Ishikawa (cell line): ENCODE data around the gene CUL9.

Source experiments
- EP300 ChIP-seq: IDR thresholded peaks from 2 replicates; pipeline ENCODE4 v1.6.1; 2012; ENCODE audit warnings: borderline replicate concordance
- TAF1 ChIP-seq: IDR thresholded peaks from 2 replicates; pipeline ENCODE4 v1.6.1; 2012; ENCODE audit warnings: low read depth, mild to moderate bottlenecking
- TCF12 ChIP-seq: IDR thresholded peaks from 2 replicates; pipeline ENCODE4 v1.6.1; 2012; ENCODE audit warnings: low read depth
- TEAD4 ChIP-seq: IDR thresholded peaks from 2 replicates; pipeline ENCODE4 v1.6.1; 2012
- YY1 ChIP-seq: IDR thresholded peaks from 2 replicates; pipeline ENCODE4 v1.6.1; 2012; ENCODE audit warnings: low read depth
- TF ChIP-seq, protein P1 (sequence below): IDR thresholded peaks from 2 replicates; pipeline ENCODE4 v1.6.1; 2012; ENCODE audit warnings: low read depth, mild to moderate bottlenecking
- TF ChIP-seq, protein P2 (sequence below): IDR thresholded peaks from 2 replicates; pipeline ENCODE4 v1.6.1; 2012

DNA sequence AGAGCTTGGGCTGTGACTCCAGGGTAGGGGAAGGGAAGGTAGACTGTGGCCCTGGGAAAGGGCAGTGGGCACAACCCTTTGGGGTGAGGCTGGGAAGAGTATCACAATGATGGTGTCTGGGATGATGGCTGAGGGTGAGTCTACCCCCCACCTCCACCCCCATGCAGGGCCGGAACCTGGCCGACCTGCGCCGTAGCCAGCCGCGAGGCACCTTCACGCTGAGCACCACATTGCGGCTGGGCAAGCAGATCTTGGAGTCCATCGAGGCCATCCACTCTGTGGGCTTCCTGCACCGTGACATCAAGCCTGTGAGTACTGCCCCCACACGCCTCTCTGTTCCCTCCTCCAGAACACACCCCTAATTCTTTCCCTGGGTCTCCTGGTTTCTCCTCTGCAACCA, 71.4 kb downstream of the CUL9 start:
- no peak for TF ChIP-seq TAF1
- TF ChIP-seq YY1 = no peak
- TF ChIP-seq EP300 = no peak
- TF ChIP-seq, protein P1, sequence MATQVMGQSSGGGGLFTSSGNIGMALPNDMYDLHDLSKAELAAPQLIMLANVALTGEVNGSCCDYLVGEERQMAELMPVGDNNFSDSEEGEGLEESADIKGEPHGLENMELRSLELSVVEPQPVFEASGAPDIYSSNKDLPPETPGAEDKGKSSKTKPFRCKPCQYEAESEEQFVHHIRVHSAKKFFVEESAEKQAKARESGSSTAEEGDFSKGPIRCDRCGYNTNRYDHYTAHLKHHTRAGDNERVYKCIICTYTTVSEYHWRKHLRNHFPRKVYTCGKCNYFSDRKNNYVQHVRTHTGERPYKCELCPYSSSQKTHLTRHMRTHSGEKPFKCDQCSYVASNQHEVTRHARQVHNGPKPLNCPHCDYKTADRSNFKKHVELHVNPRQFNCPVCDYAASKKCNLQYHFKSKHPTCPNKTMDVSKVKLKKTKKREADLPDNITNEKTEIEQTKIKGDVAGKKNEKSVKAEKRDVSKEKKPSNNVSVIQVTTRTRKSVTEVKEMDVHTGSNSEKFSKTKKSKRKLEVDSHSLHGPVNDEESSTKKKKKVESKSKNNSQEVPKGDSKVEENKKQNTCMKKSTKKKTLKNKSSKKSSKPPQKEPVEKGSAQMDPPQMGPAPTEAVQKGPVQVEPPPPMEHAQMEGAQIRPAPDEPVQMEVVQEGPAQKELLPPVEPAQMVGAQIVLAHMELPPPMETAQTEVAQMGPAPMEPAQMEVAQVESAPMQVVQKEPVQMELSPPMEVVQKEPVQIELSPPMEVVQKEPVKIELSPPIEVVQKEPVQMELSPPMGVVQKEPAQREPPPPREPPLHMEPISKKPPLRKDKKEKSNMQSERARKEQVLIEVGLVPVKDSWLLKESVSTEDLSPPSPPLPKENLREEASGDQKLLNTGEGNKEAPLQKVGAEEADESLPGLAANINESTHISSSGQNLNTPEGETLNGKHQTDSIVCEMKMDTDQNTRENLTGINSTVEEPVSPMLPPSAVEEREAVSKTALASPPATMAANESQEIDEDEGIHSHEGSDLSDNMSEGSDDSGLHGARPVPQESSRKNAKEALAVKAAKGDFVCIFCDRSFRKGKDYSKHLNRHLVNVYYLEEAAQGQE = no peak
- TF ChIP-seq, protein P2, sequence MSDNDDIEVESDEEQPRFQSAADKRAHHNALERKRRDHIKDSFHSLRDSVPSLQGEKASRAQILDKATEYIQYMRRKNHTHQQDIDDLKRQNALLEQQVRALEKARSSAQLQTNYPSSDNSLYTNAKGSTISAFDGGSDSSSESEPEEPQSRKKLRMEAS = no peak
- TF ChIP-seq TCF12 = no peak
- no peak for TF ChIP-seq TEAD4
